Measurements from ENCODE around the gene PSG2. TPM values are rescaled to one million over a fixed set of nuclear protein-coding genes. Genes with fewer than 3 reads are reported as not detected.
"Not testable (repeated sequence)": the region's sequence is repeated elsewhere in the genome, so short reads cannot be mapped to it uniquely, and the experiment has no call there.

The PSG2 gene
- total RNA-seq, 1 experiment from 2014 or later: not detected

GRCh38 chr19:43101950-43102349 lies 19.4 kb upstream of the PSG2 start:
- Histone ChIP-seq H3K4me3 (ENCODE audit: insufficient read depth, low read depth, low read length) (no peak overlapping the region), H3K36me3 (replicated peaks; ENCODE audit: control insufficient read depth, insufficient read depth, low read length) (no peaks in the 10 kb centered on the region), H3K27me3 (ENCODE audit: control insufficient read depth, insufficient read depth, low read length) (no peaks in the 10 kb centered on the region)
- no peak for DNase-seq

- DNase-seq; H3K36me3 ChIP-seq (replicated peaks; ENCODE audit: control insufficient read depth, insufficient read depth, low read length); H3K4me3 ChIP-seq (ENCODE audit: insufficient read depth, low read depth, low read length); H3K27me3 ChIP-seq (ENCODE audit: control insufficient read depth, insufficient read depth, low read length): not testable (repeated sequence)
These were observed 15.9 kb upstream of the PSG2 start for GRCh38 chr19:43098416-43098815.

DNA sequence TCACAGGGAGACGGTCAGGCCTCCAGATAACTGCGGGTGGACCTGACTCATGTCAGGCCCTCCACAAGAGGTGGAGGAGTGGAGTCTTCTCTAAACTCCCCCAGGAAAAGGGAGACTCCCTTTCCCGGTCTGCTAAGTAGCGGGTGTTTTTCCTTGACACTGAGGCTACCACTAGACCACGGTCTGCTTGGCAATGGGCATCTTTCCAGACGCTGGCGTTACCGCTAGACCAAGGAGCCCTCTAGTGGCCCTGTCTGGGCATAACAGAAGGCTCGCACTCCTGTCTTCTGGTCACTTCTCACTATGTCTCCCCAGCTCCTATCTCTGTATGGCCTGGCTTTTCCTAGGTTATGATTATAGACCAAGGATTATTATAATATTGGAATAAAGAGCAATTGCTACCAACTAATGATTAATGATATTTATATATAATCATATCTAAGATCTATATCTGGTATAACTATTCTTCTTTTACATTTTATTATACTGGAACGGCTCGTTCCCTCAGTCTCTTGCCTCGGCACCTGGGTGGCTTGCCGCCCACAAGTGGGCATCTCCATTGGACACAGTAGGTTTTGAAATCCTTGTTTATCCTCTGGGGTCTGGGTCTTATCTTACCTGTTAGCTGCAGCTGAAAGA lies 5.3 kb upstream of the PSG2 start:
- not testable (repeated sequence) for DNase-seq; H3K27me3 ChIP-seq (ENCODE audit: control insufficient read depth, insufficient read depth, low read length); H3K36me3 ChIP-seq (replicated peaks; ENCODE audit: control insufficient read depth, insufficient read depth, low read length); H3K4me3 ChIP-seq (ENCODE audit: insufficient read depth, low read depth, low read length)

GRCh38 chr19:43085796-43086530 lies 3.5 kb upstream of the PSG2 start:
- not testable (repeated sequence) for DNase-seq; H3K4me3 ChIP-seq (ENCODE audit: insufficient read depth, low read depth, low read length); H3K27me3 ChIP-seq (ENCODE audit: control insufficient read depth, insufficient read depth, low read length); H3K36me3 ChIP-seq (replicated peaks; ENCODE audit: control insufficient read depth, insufficient read depth, low read length)

DNA sequence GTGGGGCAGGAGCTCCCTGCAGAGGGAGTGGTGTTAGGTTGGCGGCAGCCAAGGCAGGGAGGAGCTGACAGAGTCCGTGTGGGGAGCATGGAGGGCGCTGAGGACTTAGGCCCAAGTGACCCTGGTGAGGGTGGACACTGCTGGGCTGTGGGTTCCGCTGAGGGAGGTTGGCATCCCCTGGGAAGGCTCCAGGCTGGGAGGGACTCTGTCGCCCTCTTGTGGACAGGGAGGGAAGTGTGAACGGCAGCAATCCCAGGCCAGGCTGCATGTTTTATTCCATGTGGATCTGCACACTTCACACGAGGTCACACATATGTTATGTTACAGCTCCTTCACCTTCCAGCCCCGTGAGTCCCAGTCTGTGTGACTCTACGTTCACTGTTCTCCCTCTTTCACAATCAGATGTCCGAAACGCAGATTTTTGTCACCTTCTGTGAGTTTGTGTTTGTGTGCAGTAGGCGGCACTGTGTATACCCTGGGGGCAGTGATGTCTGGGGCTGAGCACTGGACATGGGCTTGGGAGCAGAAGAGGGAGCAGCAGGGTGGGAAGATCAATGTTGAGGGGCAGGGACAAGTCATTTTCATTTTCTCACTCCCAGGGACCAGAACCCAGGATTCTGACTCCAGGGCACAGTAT lies 1.8 kb upstream of the PSG2 start:
- not testable (repeated sequence) for H3K4me3 ChIP-seq (ENCODE audit: insufficient read depth, low read depth, low read length); H3K36me3 ChIP-seq (replicated peaks; ENCODE audit: control insufficient read depth, insufficient read depth, low read length); H3K27me3 ChIP-seq (ENCODE audit: control insufficient read depth, insufficient read depth, low read length); DNase-seq

DNA sequence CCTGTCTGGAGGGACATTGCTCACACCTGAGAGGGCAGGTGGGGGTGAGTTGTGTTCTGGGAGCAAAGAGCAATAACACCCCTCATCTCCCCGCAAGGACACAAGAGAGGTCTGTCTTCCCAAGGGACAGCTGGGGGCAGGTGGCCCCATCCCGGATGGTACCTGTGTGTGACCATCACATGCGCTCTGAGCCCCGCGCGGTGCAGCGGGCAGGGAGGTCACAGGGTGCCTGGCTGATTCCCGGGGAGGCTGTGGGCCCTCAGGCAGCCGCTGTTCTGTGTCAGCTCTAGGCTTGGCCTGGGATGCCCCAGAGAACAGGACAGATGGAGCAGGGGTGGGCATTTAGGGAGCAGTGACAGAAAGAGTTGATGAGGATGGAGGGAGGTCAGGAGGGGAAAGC lies 1.2 kb upstream of the PSG2 start:
- H3K36me3 ChIP-seq (replicated peaks; ENCODE audit: control insufficient read depth, insufficient read depth, low read length); H3K27me3 ChIP-seq (ENCODE audit: control insufficient read depth, insufficient read depth, low read length): not testable (repeated sequence)

DNA sequence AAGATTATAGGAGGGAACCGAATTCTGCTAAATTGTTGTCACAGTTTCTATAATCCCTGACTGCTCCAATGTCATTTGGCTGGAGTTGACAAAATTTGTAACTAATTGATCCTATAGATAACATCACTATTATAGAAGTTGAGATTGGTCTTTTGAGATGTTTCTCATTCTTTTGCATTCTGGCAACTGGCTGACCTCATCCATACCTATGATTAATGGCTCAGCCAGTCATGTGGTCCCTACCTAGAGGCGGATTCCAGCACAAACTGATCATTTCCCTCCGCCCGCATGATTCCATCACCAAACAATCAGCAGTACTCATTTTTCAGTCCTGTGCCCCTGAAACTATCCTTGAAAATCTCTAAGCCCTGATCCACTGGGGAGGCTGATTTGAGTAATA lies 4.2 kb downstream of the PSG2 start:
- no peak for DNase-seq
- H3K4me3 ChIP-seq (ENCODE audit: insufficient read depth, low read depth, low read length): no peak overlapping the region
- H3K27me3 ChIP-seq (ENCODE audit: control insufficient read depth, insufficient read depth, low read length): no peaks in the 10 kb centered on the region
- H3K36me3 ChIP-seq (replicated peaks; ENCODE audit: control insufficient read depth, insufficient read depth, low read length): no peaks in the 10 kb centered on the region

More for the DNA sequence above, 1.2 kb upstream of the PSG2 start:
- H3K4me3 ChIP-seq (ENCODE audit: insufficient read depth, low read depth, low read length): not testable (repeated sequence)
- DNase-seq: peak; percentile 3

- not testable (repeated sequence) for H3K4me3 ChIP-seq (ENCODE audit: insufficient read depth, low read depth, low read length); DNase-seq; H3K36me3 ChIP-seq (replicated peaks; ENCODE audit: control insufficient read depth, insufficient read depth, low read length); H3K27me3 ChIP-seq (ENCODE audit: control insufficient read depth, insufficient read depth, low read length)
These were observed 4.6 kb downstream of the PSG2 start for GRCh38 chr19:43077881-43078280.

DNA sequence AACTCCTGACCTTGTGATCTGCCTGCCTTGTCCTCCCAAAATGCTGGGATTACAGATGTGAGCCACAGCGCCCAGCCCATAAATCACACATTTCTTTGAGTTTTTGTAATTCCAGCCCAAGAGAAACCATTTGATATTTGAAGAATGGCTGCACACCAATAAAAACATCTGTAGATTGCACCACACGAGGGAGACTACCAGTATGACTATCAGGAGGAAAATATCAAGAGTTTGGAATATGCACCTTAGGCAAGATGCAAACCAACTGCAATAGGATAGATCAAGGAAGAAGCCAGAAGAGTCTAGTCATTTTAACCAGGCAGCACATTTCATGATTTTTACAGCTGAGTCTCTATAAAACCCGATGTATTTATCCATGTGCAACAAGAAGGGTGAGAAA lies 20.1 kb downstream of the PSG2 start:
- not testable (repeated sequence) for H3K27me3 ChIP-seq (ENCODE audit: control insufficient read depth, insufficient read depth, low read length); DNase-seq; H3K4me3 ChIP-seq (ENCODE audit: insufficient read depth, low read depth, low read length); H3K36me3 ChIP-seq (replicated peaks; ENCODE audit: control insufficient read depth, insufficient read depth, low read length)

- not testable (repeated sequence) for H3K4me3 ChIP-seq (ENCODE audit: insufficient read depth, low read depth, low read length); H3K27me3 ChIP-seq (ENCODE audit: control insufficient read depth, insufficient read depth, low read length); DNase-seq; H3K36me3 ChIP-seq (replicated peaks; ENCODE audit: control insufficient read depth, insufficient read depth, low read length)
These were observed 21.2 kb downstream of the PSG2 start for GRCh38 chr19:43061326-43061725.

DNA sequence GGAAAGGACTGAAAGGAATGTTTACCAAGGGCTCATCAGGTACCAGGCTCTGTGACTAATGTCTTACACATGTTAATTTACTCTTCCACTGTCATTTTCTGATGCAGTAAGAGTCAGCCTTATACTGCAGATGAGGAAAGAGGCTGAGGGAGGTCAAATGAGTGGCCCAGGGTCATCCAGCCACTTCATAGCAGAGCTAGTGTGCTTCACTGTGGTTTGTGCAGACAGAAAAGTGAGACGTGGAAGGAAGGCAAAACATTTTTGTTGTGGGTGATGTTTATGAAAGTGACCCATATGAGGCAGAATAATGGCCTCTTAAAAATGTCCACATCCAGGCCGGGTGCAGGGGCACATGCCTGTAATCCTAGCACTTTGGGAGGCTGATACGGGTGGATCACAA lies 22.2 kb downstream of the PSG2 start:
- not testable (repeated sequence) for H3K36me3 ChIP-seq (replicated peaks; ENCODE audit: control insufficient read depth, insufficient read depth, low read length); H3K27me3 ChIP-seq (ENCODE audit: control insufficient read depth, insufficient read depth, low read length); H3K4me3 ChIP-seq (ENCODE audit: insufficient read depth, low read depth, low read length); DNase-seq

- H3K4me3 ChIP-seq (ENCODE audit: insufficient read depth, low read depth, low read length); H3K36me3 ChIP-seq (replicated peaks; ENCODE audit: control insufficient read depth, insufficient read depth, low read length); H3K27me3 ChIP-seq (ENCODE audit: control insufficient read depth, insufficient read depth, low read length); DNase-seq: not testable (repeated sequence)
These were observed 23.0 kb downstream of the PSG2 start for GRCh38 chr19:43059482-43059881.

DNA sequence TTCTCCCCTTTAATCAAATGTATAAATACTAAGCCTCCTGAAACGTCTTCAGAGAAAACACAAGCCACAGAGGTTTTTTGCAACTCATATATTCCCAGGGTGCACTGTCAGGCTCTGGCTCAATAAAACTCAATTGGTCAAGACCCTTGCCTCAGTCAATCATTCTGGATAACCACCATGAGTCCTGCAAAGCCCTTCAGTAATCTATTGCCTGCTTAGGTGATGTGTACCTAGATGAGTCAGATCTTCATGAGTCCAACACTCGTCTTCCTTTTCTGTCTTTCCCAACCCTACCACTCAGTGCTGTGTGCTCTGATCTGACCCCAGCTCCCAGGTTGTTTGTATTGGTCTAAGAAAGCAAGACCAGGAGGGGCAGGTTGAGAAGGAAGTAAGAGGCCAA lies 24.1 kb downstream of the PSG2 start:
- H3K4me3 ChIP-seq (ENCODE audit: insufficient read depth, low read depth, low read length); H3K36me3 ChIP-seq (replicated peaks; ENCODE audit: control insufficient read depth, insufficient read depth, low read length); H3K27me3 ChIP-seq (ENCODE audit: control insufficient read depth, insufficient read depth, low read length); DNase-seq: not testable (repeated sequence)

GRCh38 chr19:43047966-43048365 lies 34.5 kb downstream of the PSG2 start:
- not testable (repeated sequence) for H3K4me3 ChIP-seq (ENCODE audit: insufficient read depth, low read depth, low read length); H3K27me3 ChIP-seq (ENCODE audit: control insufficient read depth, insufficient read depth, low read length); DNase-seq; H3K36me3 ChIP-seq (replicated peaks; ENCODE audit: control insufficient read depth, insufficient read depth, low read length)

DNA sequence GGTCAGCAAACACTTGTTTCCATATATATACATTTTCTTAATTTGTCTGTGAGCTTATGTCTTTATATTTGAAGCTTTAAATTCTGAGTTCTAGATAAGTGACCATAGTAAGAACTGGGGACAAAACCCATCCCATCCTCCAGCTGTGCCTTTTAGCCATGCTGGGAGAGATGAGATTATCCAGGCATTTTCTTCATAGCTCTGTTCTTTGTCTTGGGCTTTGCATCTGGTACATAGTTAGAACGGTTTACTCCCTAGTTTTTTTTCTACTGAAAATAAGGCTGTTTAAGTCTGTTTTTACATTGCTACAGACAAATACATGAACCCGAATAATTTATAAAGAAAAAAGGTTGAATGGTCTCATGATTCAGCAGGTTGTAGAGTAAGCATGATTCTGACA lies 35.9 kb downstream of the PSG2 start:
- not testable (repeated sequence) for H3K27me3 ChIP-seq (ENCODE audit: control insufficient read depth, insufficient read depth, low read length); DNase-seq; H3K36me3 ChIP-seq (replicated peaks; ENCODE audit: control insufficient read depth, insufficient read depth, low read length)

More for the DNA sequence above, 35.9 kb downstream of the PSG2 start:
- not testable (repeated sequence) for H3K4me3 ChIP-seq (ENCODE audit: insufficient read depth, low read depth, low read length)

Data from H7 (cell line).